Measurements from ENCODE around the gene GIPR.
"Not testable (repeated sequence)": the region's sequence is repeated elsewhere in the genome, so short reads cannot be mapped to it uniquely, and the experiment has no call there.

GIPR gene
- 3.1 to 4.6 (median 3.6) reads per million in 3 donors for total RNA-seq

- H3K4me3 ChIP-seq (ENCODE audit: insufficient read depth, low read depth, low read length, poor library complexity, severe bottlenecking): peak within 1 kb of the TSS; percentile 56
- no peak within 1 kb of the TSS for H3K27ac ChIP-seq (ENCODE audit: insufficient read depth, low read length, poor library complexity, severe bottlenecking)
- H3K36me3 ChIP-seq (ENCODE audit: control insufficient read depth, insufficient read depth, low read length): no peaks in the 10 kb centered on the region
- DNase-seq: peak; percentile 24 to 45 (median 25)
- peaks cover 26% of the 10 kb centered on the region for H3K4me1 ChIP-seq (ENCODE audit: control insufficient read depth, insufficient read depth, low read length, poor library complexity, severe bottlenecking)
- peaks cover 25% of the 10 kb centered on the region for H3K27me3 ChIP-seq (replicated peaks; ENCODE audit: control insufficient read depth, insufficient read depth, low read length, poor library complexity, severe bottlenecking)
- no peaks in the 10 kb centered on the region for H3K9me3 ChIP-seq (ENCODE audit: control insufficient read depth, low read length)
Observed at GRCh38 chr19:45667620-45668341, at the start of gene GIPR. Gene GIPR (plus strand): TSS chr19:45668221. CDS start chr19:45669521, 1,300 bp downstream.

- Histone ChIP-seq H3K27ac (ENCODE audit: insufficient read depth, low read length, poor library complexity, severe bottlenecking) (no peak overlapping the region), H3K36me3 (ENCODE audit: control insufficient read depth, insufficient read depth, low read length) (peaks cover 50% of the 10 kb centered on the region), H3K27me3 (replicated peaks; ENCODE audit: control insufficient read depth, insufficient read depth, low read length, poor library complexity, severe bottlenecking) (no peaks in the 10 kb centered on the region), H3K4me3 (ENCODE audit: insufficient read depth, low read depth, low read length, poor library complexity, severe bottlenecking) (no peak overlapping the region), H3K4me1 (ENCODE audit: control insufficient read depth, insufficient read depth, low read length, poor library complexity, severe bottlenecking) (no peaks in the 10 kb centered on the region), H3K9me3 (ENCODE audit: control insufficient read depth, low read length) (no peaks in the 10 kb centered on the region)
- DNase-seq: no peak
Observed at GRCh38 chr19:45621389-45621788, 46.6 kb upstream of the GIPR start.

- no peak for DNase-seq
- H3K4me3 ChIP-seq (ENCODE audit: insufficient read depth, low read depth, low read length, poor library complexity, severe bottlenecking): no peak overlapping the region
- peaks cover 51% of the 10 kb centered on the region for H3K36me3 ChIP-seq (ENCODE audit: control insufficient read depth, insufficient read depth, low read length)
- H3K27ac ChIP-seq (ENCODE audit: insufficient read depth, low read length, poor library complexity, severe bottlenecking): no peak overlapping the region
- H3K27me3 ChIP-seq (replicated peaks; ENCODE audit: control insufficient read depth, insufficient read depth, low read length, poor library complexity, severe bottlenecking): no peaks in the 10 kb centered on the region
- H3K4me1 ChIP-seq (ENCODE audit: control insufficient read depth, insufficient read depth, low read length, poor library complexity, severe bottlenecking): no peaks in the 10 kb centered on the region
- no peaks in the 10 kb centered on the region for H3K9me3 ChIP-seq (ENCODE audit: control insufficient read depth, low read length)
Observed at GRCh38 chr19:45621976-45622503, 46.0 kb upstream of the GIPR start.

GRCh38 chr19:45623984-45624383, 44.0 kb upstream of the GIPR start:
- Histone ChIP-seq H3K36me3 (ENCODE audit: control insufficient read depth, insufficient read depth, low read length) (peaks cover 43% of the 10 kb centered on the region), H3K4me3 (ENCODE audit: insufficient read depth, low read depth, low read length, poor library complexity, severe bottlenecking) (no peak overlapping the region), H3K27ac (ENCODE audit: insufficient read depth, low read length, poor library complexity, severe bottlenecking) (no peak overlapping the region), H3K4me1 (ENCODE audit: control insufficient read depth, insufficient read depth, low read length, poor library complexity, severe bottlenecking) (no peaks in the 10 kb centered on the region), H3K27me3 (replicated peaks; ENCODE audit: control insufficient read depth, insufficient read depth, low read length, poor library complexity, severe bottlenecking) (no peaks in the 10 kb centered on the region), H3K9me3 (ENCODE audit: control insufficient read depth, low read length) (no peaks in the 10 kb centered on the region)
- no peak for DNase-seq

GRCh38 chr19:45628219-45628618, 39.8 kb upstream of the GIPR start:
- not testable (repeated sequence) for H3K27me3 ChIP-seq (replicated peaks; ENCODE audit: control insufficient read depth, insufficient read depth, low read length, poor library complexity, severe bottlenecking); H3K27ac ChIP-seq (ENCODE audit: insufficient read depth, low read length, poor library complexity, severe bottlenecking); DNase-seq; H3K9me3 ChIP-seq (ENCODE audit: control insufficient read depth, low read length); H3K4me3 ChIP-seq (ENCODE audit: insufficient read depth, low read depth, low read length, poor library complexity, severe bottlenecking); H3K4me1 ChIP-seq (ENCODE audit: control insufficient read depth, insufficient read depth, low read length, poor library complexity, severe bottlenecking)
- peaks cover 22% of the 10 kb centered on the region for H3K36me3 ChIP-seq (ENCODE audit: control insufficient read depth, insufficient read depth, low read length)

- Histone ChIP-seq H3K27ac (ENCODE audit: insufficient read depth, low read length, poor library complexity, severe bottlenecking) (no peak overlapping the region), H3K4me3 (ENCODE audit: insufficient read depth, low read depth, low read length, poor library complexity, severe bottlenecking) (no peak overlapping the region), H3K36me3 (ENCODE audit: control insufficient read depth, insufficient read depth, low read length) (peaks cover 22% of the 10 kb centered on the region), H3K27me3 (replicated peaks; ENCODE audit: control insufficient read depth, insufficient read depth, low read length, poor library complexity, severe bottlenecking) (no peaks in the 10 kb centered on the region), H3K9me3 (ENCODE audit: control insufficient read depth, low read length) (no peaks in the 10 kb centered on the region), H3K4me1 (ENCODE audit: control insufficient read depth, insufficient read depth, low read length, poor library complexity, severe bottlenecking) (no peaks in the 10 kb centered on the region)
- no peak for DNase-seq
Observed at GRCh38 chr19:45629704-45630103, 38.3 kb upstream of the GIPR start.

GRCh38 chr19:45630463-45630862, 37.6 kb upstream of the GIPR start:
- no peak overlapping the region for H3K27ac ChIP-seq (ENCODE audit: insufficient read depth, low read length, poor library complexity, severe bottlenecking)
- peaks cover 19% of the 10 kb centered on the region for H3K36me3 ChIP-seq (ENCODE audit: control insufficient read depth, insufficient read depth, low read length)
- H3K4me3 ChIP-seq (ENCODE audit: insufficient read depth, low read depth, low read length, poor library complexity, severe bottlenecking): no peak overlapping the region
- no peak for DNase-seq
- H3K9me3 ChIP-seq (ENCODE audit: control insufficient read depth, low read length): no peaks in the 10 kb centered on the region
- H3K4me1 ChIP-seq (ENCODE audit: control insufficient read depth, insufficient read depth, low read length, poor library complexity, severe bottlenecking): no peaks in the 10 kb centered on the region
- no peaks in the 10 kb centered on the region for H3K27me3 ChIP-seq (replicated peaks; ENCODE audit: control insufficient read depth, insufficient read depth, low read length, poor library complexity, severe bottlenecking)

GRCh38 chr19:45632468-45633196, 35.4 kb upstream of the GIPR start:
- H3K36me3 ChIP-seq (ENCODE audit: control insufficient read depth, insufficient read depth, low read length): peaks cover 6% of the 10 kb centered on the region
- no peaks in the 10 kb centered on the region for H3K27me3 ChIP-seq (replicated peaks; ENCODE audit: control insufficient read depth, insufficient read depth, low read length, poor library complexity, severe bottlenecking)
- no peaks in the 10 kb centered on the region for H3K4me1 ChIP-seq (ENCODE audit: control insufficient read depth, insufficient read depth, low read length, poor library complexity, severe bottlenecking)
- no peaks in the 10 kb centered on the region for H3K9me3 ChIP-seq (ENCODE audit: control insufficient read depth, low read length)
- no peak overlapping the region for H3K27ac ChIP-seq (ENCODE audit: insufficient read depth, low read length, poor library complexity, severe bottlenecking)
- DNase-seq: peak in 2 of 3 donors; percentile 26 to 38
- no peak overlapping the region for H3K4me3 ChIP-seq (ENCODE audit: insufficient read depth, low read depth, low read length, poor library complexity, severe bottlenecking)

GRCh38 chr19:45636275-45636674, 31.7 kb upstream of the GIPR start:
- H3K4me1 ChIP-seq (ENCODE audit: control insufficient read depth, insufficient read depth, low read length, poor library complexity, severe bottlenecking): peaks cover 12% of the 10 kb centered on the region
- H3K9me3 ChIP-seq (ENCODE audit: control insufficient read depth, low read length): no peaks in the 10 kb centered on the region
- H3K36me3 ChIP-seq (ENCODE audit: control insufficient read depth, insufficient read depth, low read length): no peaks in the 10 kb centered on the region
- no peak for DNase-seq
- no peaks in the 10 kb centered on the region for H3K27me3 ChIP-seq (replicated peaks; ENCODE audit: control insufficient read depth, insufficient read depth, low read length, poor library complexity, severe bottlenecking)
- H3K27ac ChIP-seq (ENCODE audit: insufficient read depth, low read length, poor library complexity, severe bottlenecking): no peak overlapping the region
- H3K4me3 ChIP-seq (ENCODE audit: insufficient read depth, low read depth, low read length, poor library complexity, severe bottlenecking): no peak overlapping the region

- Histone ChIP-seq H3K4me1 (ENCODE audit: control insufficient read depth, insufficient read depth, low read length, poor library complexity, severe bottlenecking) (peaks cover 19% of the 10 kb centered on the region), H3K4me3 (ENCODE audit: insufficient read depth, low read depth, low read length, poor library complexity, severe bottlenecking) (no peak overlapping the region), H3K27me3 (replicated peaks; ENCODE audit: control insufficient read depth, insufficient read depth, low read length, poor library complexity, severe bottlenecking) (no peaks in the 10 kb centered on the region), H3K36me3 (ENCODE audit: control insufficient read depth, insufficient read depth, low read length) (no peaks in the 10 kb centered on the region), H3K9me3 (ENCODE audit: control insufficient read depth, low read length) (no peaks in the 10 kb centered on the region), H3K27ac (ENCODE audit: insufficient read depth, low read length, poor library complexity, severe bottlenecking) (no peak overlapping the region)
- DNase-seq: no peak
Observed at GRCh38 chr19:45636902-45637301, 31.1 kb upstream of the GIPR start.
